HEK293 (cell line): ENCODE data around the gene IFITM1.

Source experiments
- CTCF ChIA-PET: fragments of 350-600 bp; formaldehyde crosslinking; extraction: SDS; loops from one replicate; lab custom pipeline; 2021; ENCODE audit warnings: antibody characterized with exemption; lab: Yijun Ruan, JAX
- POLR2A ChIA-PET: fragments of 300-600 bp; formaldehyde crosslinking; extraction: SDS; loops from one replicate; lab custom pipeline; 2020; ENCODE audit warnings: antibody characterized with exemption, inconsistent platforms; lab: Yijun Ruan, JAX
- H3K27ac ChIP-seq: fragments of 200-500 bp; sonication (Bioruptor generic); 2 replicates; pipeline ENCODE4 v1.5.1; 2014; ENCODE audit warnings: low read depth, low read length, control low read depth, inconsistent platforms; ENCODE audit errors: extremely low read depth
- H3K36me3 ChIP-seq, 2 experiments: fragments of 200-500 bp in 1 of 2; sonication (Bioruptor generic) in 1 of 2; 1 replicate in 1 of 2; 2 replicates in 1 of 2; pipeline ENCODE4 v1.5.1; 2014 to 2017; ENCODE audit warnings: inconsistent platforms in 2 of 2, low read length in 2 of 2; ENCODE audit not compliant: control insufficient read depth in 2 of 2, insufficient read depth in 1 of 2
- H3K4me1 ChIP-seq: fragments of 200-500 bp; sonication (Bioruptor generic); 2 replicates; pipeline ENCODE4 v1.5.1; 2014; ENCODE audit warnings: mild to moderate bottlenecking, low read length, inconsistent platforms; ENCODE audit not compliant: control insufficient read depth, insufficient read depth
- H3K4me3 ChIP-seq: 2 replicates; pipeline ENCODE4 v1.5.1; 2011; ENCODE audit warnings: low read depth, mild to moderate bottlenecking, control low read depth, low read length, moderate library complexity
- H3K9me3 ChIP-seq: fragments of 200-500 bp; sonication (Bioruptor generic); 2 replicates; pipeline ENCODE4 v1.5.1; 2014; ENCODE audit warnings: low read depth, low read length, inconsistent platforms; ENCODE audit not compliant: control insufficient read depth, insufficient read depth
- GLIS1 ChIP-seq: fragments of 450-650 bp; formaldehyde crosslinking; IDR thresholded peaks from 2 replicates; pipeline ENCODE4 v1.5.1; 2016; ENCODE audit warnings: missing biosample characterization, missing genetic modification characterization
- MEIS1 ChIP-seq: sonication (generic); formaldehyde crosslinking; IDR thresholded peaks from 2 replicates; pipeline ENCODE4 v1.8.1; 2022; ENCODE audit warnings: missing genetic modification reagents, mild to moderate bottlenecking, borderline replicate concordance
- MYNN ChIP-seq: fragments of 450-650 bp; formaldehyde crosslinking; IDR thresholded peaks from 2 replicates; pipeline ENCODE4 v1.5.1; 2016; ENCODE audit warnings: missing biosample characterization, missing genetic modification characterization, borderline replicate concordance
- ZIC2 ChIP-seq: fragments of 450-650 bp; formaldehyde crosslinking; IDR thresholded peaks from 2 replicates; pipeline ENCODE4 v1.5.1; 2016; ENCODE audit warnings: missing biosample characterization, missing genetic modification characterization
- ZNF155 ChIP-seq: fragments of 450-650 bp; formaldehyde crosslinking; IDR thresholded peaks from 2 replicates; pipeline ENCODE4 v1.5.1; 2016; ENCODE audit warnings: missing biosample characterization, missing genetic modification characterization
- ZNF157 ChIP-seq: fragments of 450-650 bp; formaldehyde crosslinking; IDR thresholded peaks from 2 replicates; pipeline ENCODE4 v1.5.1; 2016; ENCODE audit warnings: missing biosample characterization, missing genetic modification characterization
- ZNF184 ChIP-seq: fragments of 450-650 bp; IDR thresholded peaks from 2 replicates; pipeline ENCODE4 v1.5.1; 2018; ENCODE audit warnings: missing biosample characterization, mild to moderate bottlenecking, missing genetic modification characterization
- ZNF214 ChIP-seq: fragments of 450-650 bp; formaldehyde crosslinking; IDR thresholded peaks from 2 replicates; pipeline ENCODE4 v1.5.1; 2017; ENCODE audit warnings: missing biosample characterization, mild to moderate bottlenecking, missing genetic modification characterization, borderline replicate concordance
- ZNF221 ChIP-seq: fragments of 450-650 bp; formaldehyde crosslinking; IDR thresholded peaks from 2 replicates; pipeline ENCODE4 v1.5.1; 2017; ENCODE audit warnings: missing biosample characterization, missing genetic modification characterization, borderline replicate concordance
- ZNF391 ChIP-seq: fragments of 450-650 bp; formaldehyde crosslinking; IDR thresholded peaks from 2 replicates; pipeline ENCODE4 v1.5.1; 2016; ENCODE audit warnings: low read depth, missing biosample characterization, missing genetic modification characterization, borderline replicate concordance
- ZNF416 ChIP-seq: fragments of 450-650 bp; formaldehyde crosslinking; IDR thresholded peaks from 2 replicates; pipeline ENCODE4 v1.5.1; 2016; ENCODE audit warnings: missing biosample characterization, missing genetic modification characterization
- ZNF48 ChIP-seq: fragments of 450-650 bp; formaldehyde crosslinking; IDR thresholded peaks from 2 replicates; pipeline ENCODE4 v1.5.1; 2016; ENCODE audit warnings: missing biosample characterization, missing genetic modification characterization
- ZNF549 ChIP-seq: fragments of 450-650 bp; IDR thresholded peaks from 2 replicates; pipeline ENCODE4 v1.5.1; 2018; ENCODE audit warnings: missing biosample characterization, missing genetic modification characterization, mild to moderate bottlenecking, inconsistent platforms, moderate library complexity
- ZNF629 ChIP-seq: fragments of 450-650 bp; formaldehyde crosslinking; IDR thresholded peaks from 2 replicates; pipeline ENCODE4 v1.5.1; 2017; ENCODE audit warnings: missing biosample characterization, missing genetic modification characterization
- ZNF677 ChIP-seq: fragments of 450-650 bp; IDR thresholded peaks from 2 replicates; pipeline ENCODE4 v1.5.0; 2018; ENCODE audit warnings: missing biosample characterization, mild to moderate bottlenecking, missing genetic modification characterization, moderate library complexity
- ZNF76 ChIP-seq: fragments of 450-650 bp; formaldehyde crosslinking; IDR thresholded peaks from 2 replicates; pipeline ENCODE4; 2016; ENCODE audit warnings: low read depth, missing biosample characterization, missing genetic modification characterization, borderline replicate concordance
- ZNF776 ChIP-seq: fragments of 450-650 bp; formaldehyde crosslinking; IDR thresholded peaks from 2 replicates; pipeline ENCODE4 v1.5.0; 2017; ENCODE audit warnings: missing biosample characterization, missing genetic modification characterization, borderline replicate concordance
- ZSCAN4 ChIP-seq: fragments of 450-650 bp; formaldehyde crosslinking; IDR thresholded peaks from 2 replicates; pipeline ENCODE4 v1.5.1; 2017; ENCODE audit warnings: missing biosample characterization, missing genetic modification characterization
- TF ChIP-seq, protein P1 (sequence below): fragments of 450-650 bp; formaldehyde crosslinking; IDR thresholded peaks from 2 replicates; pipeline ENCODE4 v1.5.1; 2017; ENCODE audit warnings: missing biosample characterization, missing genetic modification characterization
- TF ChIP-seq, protein P2 (sequence below): fragments of 450-650 bp; formaldehyde crosslinking; IDR thresholded peaks from 2 replicates; pipeline ENCODE4 v1.5.1; 2016; ENCODE audit warnings: missing biosample characterization, missing genetic modification characterization

Gene IFITM1

GRCh38 chr11:299081-299891 is 14.6 kb upstream of the IFITM1 start, which contains the start of gene IFITM5:
TSS of gene IFITM5 (minus strand) at chr11:299526. CDS start at chr11:299490, 36 bp downstream.
- no peak for TF ChIP-seq ZNF76 (tag by site-specific recombination)
- no peak for TF ChIP-seq ZNF48 (tag by site-specific recombination)
- TF ChIP-seq ZNF629 (tag by site-specific recombination): no peak
- TF ChIP-seq ZIC2 (tag by site-specific recombination): no peak
- TF ChIP-seq ZNF677 (tag by site-specific recombination): no peak
- no peak for TF ChIP-seq ZNF214 (tag by site-specific recombination)
- no peak for TF ChIP-seq ZNF184 (tag by site-specific recombination)
- no peak for TF ChIP-seq MEIS1
- TF ChIP-seq, protein P1, sequence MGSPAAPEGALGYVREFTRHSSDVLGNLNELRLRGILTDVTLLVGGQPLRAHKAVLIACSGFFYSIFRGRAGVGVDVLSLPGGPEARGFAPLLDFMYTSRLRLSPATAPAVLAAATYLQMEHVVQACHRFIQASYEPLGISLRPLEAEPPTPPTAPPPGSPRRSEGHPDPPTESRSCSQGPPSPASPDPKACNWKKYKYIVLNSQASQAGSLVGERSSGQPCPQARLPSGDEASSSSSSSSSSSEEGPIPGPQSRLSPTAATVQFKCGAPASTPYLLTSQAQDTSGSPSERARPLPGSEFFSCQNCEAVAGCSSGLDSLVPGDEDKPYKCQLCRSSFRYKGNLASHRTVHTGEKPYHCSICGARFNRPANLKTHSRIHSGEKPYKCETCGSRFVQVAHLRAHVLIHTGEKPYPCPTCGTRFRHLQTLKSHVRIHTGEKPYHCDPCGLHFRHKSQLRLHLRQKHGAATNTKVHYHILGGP: no peak
- no peak for TF ChIP-seq ZSCAN4
- no peak for TF ChIP-seq ZNF221 (tag by site-specific recombination)
- no peak for TF ChIP-seq ZNF391 (tag by site-specific recombination)
- Histone ChIP-seq H3K4me3 (no peak within 1 kb of the TSS), H3K4me1 (no peaks in the 10 kb centered on the region), H3K36me3 (peaks cover 0 to 3% of the 10 kb centered on the region in 2 experiments; a peak in 1 of 3 replicates), H3K9me3 (no peaks in the 10 kb centered on the region), H3K27ac (no peak within 1 kb of the TSS)
- ChIA-PET CTCF (no interaction called here), POLR2A (no interaction called here)

DNA sequence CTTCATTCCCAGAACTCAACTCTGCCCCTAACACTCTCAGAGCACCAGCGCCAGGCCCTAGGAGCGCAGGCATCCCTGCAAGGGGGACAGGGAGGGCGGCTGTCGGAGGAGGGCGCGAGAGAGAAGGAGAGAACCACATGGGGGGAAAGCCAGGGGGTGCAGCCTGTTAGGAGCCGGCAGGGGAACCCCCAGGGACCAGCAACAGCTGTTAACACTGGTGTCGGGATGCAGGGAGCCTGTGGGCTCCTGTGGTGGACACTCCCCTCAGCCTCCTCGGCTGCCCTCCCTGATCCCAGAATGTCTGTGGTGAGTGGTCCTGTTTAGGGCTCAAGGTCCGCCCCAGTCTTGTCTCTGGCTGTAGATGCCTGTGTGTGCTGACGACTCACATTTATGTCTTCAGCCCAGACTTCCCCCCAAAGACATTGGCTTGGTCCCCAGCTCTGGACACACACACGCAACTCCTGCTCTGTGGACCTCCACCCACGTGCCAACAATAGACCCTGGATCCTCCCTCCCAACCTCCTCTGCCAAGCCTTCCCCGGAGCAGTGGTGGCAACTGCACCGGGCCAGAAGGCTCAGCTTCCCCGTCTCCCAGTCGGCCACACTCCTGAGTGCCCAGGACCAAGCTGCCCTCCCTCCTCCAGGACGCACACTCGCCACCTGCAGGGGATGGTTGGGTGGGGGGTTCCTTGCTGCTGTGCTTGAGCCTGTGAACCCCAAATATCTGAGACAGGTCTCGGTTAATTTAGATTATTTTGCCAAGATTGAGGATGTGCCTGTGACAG is 13.7 kb upstream of the IFITM1 start:
- Histone ChIP-seq H3K9me3 (no peaks in the 10 kb centered on the region), H3K36me3 (no peaks in the 10 kb centered on the region), H3K4me1 (no peaks in the 10 kb centered on the region), H3K4me3 (no peak overlapping the region), H3K27ac (no peak overlapping the region)
- ChIA-PET POLR2A (no interaction called here), CTCF (interaction anchor here (1.2 to 1.3 kb wide), 2 partner anchors 49 to 150 kb away, joined by 3 to 9 read pairs; partner anchors contain the start of gene PTDSS2)
- TF ChIP-seq MEIS1 (no peak), MYNN (no peak), GLIS1 (tag by site-specific recombination) (peak; percentile 70), ZIC2 (tag by site-specific recombination) (peak; percentile 62)

DNA sequence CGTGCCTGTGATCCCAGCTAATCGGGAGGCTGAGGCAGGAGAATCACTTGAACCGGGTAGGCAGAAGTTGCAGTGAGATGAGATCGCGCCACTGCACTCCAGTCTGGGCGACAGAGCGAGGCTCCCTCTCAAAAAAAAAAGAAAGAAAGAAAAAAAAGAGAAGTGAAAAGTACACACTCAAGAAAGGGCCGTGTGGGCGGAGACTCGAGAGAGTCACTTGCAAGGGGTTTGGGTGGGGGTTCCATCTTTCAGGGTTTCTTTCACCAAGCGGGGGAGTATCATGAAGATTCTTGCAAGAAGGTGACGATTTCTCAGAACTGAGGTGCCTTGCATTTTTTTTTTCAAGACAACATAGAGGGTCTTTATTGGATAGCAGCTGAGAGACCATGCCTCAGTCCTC is 10.5 kb upstream of the IFITM1 start:
- TF ChIP-seq ZNF155 (no peak), ZNF549 (tag by site-specific recombination) (no peak), ZNF416 (no peak), ZNF776 (tag by site-specific recombination) (no peak), ZNF157 (no peak)
- TF ChIP-seq, protein P2, sequence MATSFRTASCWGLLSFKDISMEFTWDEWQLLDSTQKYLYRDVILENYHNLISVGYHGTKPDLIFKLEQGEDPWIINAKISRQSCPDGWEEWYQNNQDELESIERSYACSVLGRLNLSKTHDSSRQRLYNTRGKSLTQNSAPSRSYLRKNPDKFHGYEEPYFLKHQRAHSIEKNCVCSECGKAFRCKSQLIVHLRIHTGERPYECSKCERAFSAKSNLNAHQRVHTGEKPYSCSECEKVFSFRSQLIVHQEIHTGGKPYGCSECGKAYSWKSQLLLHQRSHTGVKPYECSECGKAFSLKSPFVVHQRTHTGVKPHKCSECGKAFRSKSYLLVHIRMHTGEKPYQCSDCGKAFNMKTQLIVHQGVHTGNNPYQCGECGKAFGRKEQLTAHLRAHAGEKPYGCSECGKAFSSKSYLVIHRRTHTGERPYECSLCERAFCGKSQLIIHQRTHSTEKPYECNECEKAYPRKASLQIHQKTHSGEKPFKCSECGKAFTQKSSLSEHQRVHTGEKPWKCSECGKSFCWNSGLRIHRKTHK (tag by site-specific recombination): no peak
- TF ChIP-seq, all 188 proteins: peak for 0
- H3K36me3 ChIP-seq: no peaks in the 10 kb centered on the region
- no peaks in the 10 kb centered on the region for H3K9me3 ChIP-seq
- ChIA-PET POLR2A (no interaction called here), CTCF (interaction anchor here (0.6 kb wide), 1 partner anchor 109 kb away, joined by 3 read pairs; no protein-coding TSS in a partner anchor)
- H3K4me3 ChIP-seq: no peak overlapping the region
- no peaks in the 10 kb centered on the region for H3K4me1 ChIP-seq
- H3K27ac ChIP-seq: no peak overlapping the region
